NCI-H187 (cell line): ENCODE data around the gene ADCYAP1R1.

Source experiments
- DNase-seq, 2 experiments: peaks; one replicate each; lab custom pipeline; 2025; lab: John Stamatoyannopoulos, UW

Gene ADCYAP1R1

DNA sequence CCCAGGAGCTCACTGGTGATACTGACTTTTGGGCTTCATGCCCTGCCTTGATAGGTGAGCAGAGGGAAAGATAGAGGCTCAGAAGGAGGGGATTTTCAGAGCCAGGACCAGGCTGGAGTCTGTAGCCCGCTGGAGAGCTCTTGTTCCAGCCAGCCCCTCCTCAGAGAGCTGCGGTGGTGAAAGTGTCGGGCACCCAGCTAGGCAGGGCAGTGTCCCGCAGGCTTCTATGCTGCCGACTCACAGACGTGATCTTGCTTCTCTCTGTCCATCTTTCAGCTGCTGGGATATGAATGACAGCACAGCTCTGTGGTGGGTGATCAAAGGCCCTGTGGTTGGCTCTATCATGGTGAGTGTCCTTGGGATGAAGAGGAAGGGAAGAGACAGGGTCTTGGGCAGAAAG lies 35.2 kb downstream of the ADCYAP1R1 start:
- no peak for DNase-seq

- DNase-seq: no peak
These were observed 39.9 kb downstream of the ADCYAP1R1 start for GRCh38 chr7:31091924-31092434.

- DNase-seq: no peak
These were observed 40.5 kb downstream of the ADCYAP1R1 start for GRCh38 chr7:31092606-31093005.

DNA sequence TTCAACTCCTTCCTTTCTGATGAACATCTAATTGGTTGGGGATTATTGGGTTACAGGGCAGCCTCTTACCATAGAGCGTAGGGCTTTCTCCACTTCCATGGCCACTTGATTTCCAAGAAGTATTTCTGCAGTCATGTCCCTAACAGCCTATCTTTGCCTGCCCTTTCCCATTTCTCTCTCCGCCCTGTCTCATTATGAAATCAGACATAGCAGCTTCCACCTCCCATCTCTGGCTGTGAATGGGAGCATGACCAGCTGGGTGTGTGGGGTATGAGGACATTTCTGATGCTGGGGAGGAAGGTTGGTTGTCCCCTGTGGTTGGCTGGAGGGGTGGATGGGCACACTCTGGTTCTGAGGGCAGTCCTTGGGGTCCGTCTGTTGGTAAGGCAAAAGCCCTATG lies 41.2 kb downstream of the ADCYAP1R1 start:
- no peak for DNase-seq

DNA sequence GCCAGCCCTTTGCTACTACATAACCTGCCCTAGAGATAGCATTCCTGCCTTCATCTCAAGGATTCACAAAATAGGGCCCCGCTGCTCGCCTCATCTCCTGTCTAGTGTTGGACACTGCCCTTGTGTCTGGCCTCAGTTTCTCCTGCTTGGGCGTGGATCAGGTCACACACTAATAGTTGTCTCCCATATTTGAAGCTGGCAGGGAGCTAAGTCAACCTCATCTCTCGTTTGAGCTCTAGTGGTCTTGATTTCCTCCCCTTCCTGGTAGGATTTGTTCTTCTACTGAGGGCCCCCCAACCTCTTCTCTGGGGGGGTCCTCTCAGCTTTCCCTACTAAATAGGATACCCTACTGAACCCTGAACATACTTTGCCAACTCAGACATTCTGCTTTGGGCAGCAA lies 42.2 kb downstream of the ADCYAP1R1 start:
- no peak for DNase-seq

- DNase-seq: no peak
These were observed 43.4 kb downstream of the ADCYAP1R1 start for GRCh38 chr7:31095286-31096197.

DNA sequence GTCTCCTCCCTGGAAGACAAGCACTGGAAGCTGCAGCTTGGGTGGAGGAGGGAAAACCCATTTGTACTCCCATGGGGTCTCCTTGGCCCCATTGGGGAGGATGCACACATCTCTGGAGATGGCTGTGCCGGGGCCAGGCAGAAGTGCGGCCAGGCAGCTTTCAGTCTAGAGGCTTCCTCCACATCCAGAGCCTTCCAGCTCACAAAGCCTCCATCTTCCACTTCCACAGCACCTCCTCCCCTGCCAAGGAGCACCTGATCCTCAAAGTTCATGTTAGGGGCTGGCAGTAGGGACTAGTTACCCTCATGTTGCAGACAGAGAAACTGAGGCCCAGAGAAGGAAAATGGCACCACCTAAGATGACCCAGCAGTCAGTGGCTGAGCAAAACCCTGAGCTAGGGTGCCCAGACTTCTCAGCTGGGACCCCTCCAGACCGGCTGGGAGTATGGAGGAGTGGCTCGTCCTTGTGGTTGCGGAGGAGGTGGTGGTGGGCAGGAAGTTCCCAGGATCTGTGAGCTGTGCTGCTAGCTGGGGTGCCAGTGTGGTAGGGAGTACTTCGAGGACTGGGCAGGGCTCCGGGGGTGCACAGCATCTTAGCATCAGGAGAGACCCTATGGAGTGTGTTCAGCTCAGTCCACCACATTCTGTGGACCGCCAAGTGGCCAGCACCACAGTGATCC lies 44.2 kb downstream of the ADCYAP1R1 start:
- no peak for DNase-seq

- DNase-seq: no peak
These were observed 44.8 kb downstream of the ADCYAP1R1 start for GRCh38 chr7:31096877-31097258.

DNA sequence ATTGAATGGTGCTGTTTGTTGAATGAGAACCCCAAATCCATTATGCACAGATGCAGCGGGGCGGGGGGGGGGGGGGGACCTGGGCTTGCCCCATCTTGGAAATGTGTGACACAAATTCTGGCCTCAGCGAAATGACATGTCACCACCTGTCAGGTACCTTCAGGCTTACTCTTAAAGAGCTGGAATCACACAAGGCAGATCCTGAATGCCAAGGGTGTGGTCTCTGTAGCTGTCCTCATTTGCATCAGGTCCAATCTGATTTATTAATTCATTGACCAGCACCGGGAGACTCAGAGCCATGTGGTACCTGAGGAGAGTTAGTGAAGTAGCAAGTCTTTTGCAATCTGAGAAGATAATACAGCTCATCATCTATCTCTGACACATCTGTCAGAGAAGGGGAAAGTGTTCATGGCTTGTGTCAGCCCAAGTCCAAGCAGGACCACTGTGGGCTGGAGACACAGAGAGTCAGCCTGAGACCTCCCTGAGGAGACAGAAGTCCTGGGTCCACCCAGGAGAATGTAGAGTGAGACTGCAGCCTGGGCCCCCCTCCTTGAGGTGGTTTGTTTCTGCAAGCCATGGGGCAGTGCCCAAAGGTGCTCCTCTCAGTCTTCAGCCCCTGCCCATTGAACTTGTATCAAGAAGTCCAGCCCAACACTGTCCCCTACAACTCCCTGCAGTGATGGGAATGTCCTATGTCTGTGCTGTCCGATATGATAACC lies 46.7 kb downstream of the ADCYAP1R1 start:
- DNase-seq: no peak

- no peak for DNase-seq
These were observed 47.6 kb downstream of the ADCYAP1R1 start for GRCh38 chr7:31099451-31100444.

GRCh38 chr7:31100445-31100844 lies 48.3 kb downstream of the ADCYAP1R1 start:
- no peak for DNase-seq

DNA sequence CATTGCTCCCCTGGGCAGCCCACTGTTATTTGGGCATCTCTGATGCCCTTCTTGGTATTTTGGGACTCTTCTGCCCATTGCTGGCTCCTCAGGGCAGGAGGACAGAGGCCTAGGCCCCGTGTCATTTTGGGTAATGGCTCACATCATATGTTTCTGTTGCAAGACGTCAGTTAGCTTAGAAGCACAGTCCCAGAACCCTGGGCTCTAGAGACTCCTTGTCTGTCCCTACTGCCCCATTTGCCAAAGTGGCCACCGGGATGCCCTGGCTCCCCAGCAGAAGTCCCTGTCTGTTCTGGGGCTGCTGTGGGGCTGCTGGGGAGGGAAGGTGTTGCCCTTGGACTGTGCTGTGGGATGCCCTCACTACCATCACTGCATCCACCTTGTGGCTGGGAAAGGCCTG lies 48.8 kb downstream of the ADCYAP1R1 start:
- DNase-seq: no peak

DNA sequence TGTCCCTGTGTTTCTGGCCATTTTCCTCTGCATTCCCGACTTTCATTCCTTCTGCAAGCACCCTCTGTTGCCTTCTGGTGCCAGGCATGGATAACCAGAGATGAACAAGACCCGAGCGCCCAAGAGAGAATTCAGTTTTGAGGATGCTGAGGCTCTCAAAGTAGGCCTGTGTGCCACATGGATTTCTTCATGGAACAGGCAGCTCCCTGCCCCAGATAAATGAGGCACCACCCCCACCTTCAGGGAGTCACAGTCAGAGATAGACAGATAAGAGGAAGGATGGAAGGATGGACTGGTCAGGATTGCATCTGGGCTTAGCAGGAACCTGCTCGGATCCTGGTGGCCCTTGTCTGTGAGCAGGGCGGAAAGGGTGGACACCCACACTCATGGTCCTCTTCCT lies 49.4 kb downstream of the ADCYAP1R1 start:
- no peak for DNase-seq

GRCh38 chr7:31102151-31102972 lies 50.3 kb downstream of the ADCYAP1R1 start:
- no peak for DNase-seq

DNA sequence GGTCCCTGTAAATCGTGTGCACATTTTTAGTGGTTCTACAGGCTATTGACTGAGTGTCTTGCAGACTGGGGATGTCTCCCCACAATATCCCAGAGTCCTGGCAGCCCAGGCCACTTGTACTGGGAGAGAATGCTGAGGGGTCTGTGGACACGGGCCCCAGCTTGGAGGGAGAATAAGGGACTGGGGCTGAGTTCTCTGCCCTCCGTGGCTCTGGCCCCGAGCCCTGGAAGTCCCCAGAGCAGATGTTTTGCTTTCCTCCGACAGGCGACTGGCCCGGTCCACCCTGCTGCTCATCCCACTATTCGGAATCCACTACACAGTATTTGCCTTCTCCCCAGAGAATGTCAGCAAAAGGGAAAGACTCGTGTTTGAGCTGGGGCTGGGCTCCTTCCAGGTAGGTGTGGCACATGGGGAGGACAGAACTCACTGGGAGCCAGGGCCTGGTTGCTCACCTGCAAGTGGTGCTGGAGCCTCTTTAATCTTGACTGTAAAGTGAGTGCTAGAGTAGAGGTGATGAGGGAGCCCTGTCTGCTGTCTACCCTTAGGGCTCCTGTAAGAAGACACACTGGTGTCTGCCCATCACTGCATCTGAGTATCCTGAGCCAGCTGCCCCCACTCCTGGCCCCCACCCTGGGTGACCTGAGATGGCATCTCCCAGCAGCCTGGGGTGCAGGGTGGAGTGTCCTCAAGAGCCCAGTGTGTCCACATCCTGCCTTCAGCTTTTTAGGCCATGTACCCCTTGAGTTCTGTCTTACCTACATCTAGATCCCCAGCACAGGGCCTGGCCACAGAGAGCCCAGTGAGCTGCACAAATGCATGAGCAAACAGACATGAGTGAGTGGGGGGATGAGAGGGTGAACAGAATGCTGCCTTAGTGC lies 51.1 kb downstream of the ADCYAP1R1 start:
- DNase-seq: no peak

GRCh38 chr7:31104361-31105255 lies 52.5 kb downstream of the ADCYAP1R1 start:
- DNase-seq: no peak

DNA sequence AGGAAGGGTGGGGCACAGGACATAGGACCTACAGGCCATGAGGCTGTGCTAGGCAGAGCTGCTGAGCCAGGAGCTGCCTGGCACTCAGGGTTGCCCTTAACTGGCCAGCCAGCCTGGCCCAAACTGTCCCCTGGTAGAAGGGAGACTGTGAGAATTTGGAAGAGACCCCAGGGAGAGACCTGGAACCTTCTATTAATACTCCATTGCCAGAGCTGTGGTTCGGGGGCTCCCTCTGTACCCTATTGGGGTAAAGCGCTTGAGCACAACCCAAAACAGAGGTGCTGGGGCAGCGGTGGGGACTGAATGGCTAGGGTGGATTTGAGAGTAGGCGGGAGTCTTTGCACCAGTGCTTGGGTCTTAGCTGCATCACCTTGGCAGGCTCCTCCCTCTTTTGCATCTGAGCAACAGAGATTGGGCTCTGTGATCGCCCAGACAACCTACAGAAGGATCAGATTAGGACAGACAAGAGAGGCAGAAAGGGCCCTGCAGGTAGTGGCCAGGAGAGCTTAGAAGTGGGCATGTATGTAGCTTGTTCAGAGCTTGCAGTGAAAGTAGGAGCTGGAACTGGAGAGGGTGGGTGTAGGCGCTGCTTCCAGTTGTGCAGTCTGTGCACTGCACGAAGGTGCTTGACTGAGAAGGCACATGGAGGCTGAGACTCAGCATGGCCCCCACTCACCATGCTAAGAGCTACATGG lies 53.3 kb downstream of the ADCYAP1R1 start:
- no peak for DNase-seq
